CD4-positive, alpha-beta T cell treated with Interleukin-15 for 4 hours (primary cell): ENCODE results near the gene WDFY4.

Source experiments
- DNase-seq: peaks from one replicate; pipeline ENCODE4 v3.0.0-alpha.2; 2020; ENCODE audit warnings: low spot score

Gene WDFY4

DNA sequence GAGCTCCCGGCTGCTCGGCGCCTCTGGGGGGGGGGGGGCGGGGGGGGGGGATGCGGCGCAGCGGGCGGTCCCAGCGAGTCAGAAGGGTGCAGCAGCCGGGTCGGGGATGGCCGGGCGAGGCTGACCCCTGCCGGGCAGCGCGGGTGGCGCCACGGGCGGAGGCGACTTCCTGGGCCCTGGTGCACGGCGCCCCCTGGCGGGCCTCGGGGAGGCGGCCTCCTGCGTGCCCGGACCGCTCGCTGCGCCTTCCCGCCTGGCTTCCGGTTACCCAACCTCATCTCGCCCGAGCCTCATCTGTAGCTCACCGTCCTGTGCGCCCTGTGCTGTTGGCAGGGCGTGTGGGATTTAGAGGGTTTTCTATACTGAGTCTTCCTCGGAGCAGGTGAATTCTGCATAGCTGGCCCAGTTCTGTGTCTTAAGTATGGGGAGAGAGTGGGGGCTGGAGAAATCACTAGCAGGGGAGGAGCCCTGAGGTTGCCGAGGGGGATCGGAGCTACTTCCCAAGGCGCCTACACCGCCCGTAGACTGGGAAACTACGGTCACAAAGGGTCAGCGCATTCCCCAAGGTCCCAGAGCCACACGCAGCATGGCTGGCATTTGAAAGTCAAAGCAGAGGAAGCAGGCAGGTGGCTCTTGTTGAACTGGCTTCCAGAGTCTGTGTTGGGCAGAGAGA, 28.3 kb upstream of the WDFY4 start:
- peak; percentile 73 for DNase-seq

DNA sequence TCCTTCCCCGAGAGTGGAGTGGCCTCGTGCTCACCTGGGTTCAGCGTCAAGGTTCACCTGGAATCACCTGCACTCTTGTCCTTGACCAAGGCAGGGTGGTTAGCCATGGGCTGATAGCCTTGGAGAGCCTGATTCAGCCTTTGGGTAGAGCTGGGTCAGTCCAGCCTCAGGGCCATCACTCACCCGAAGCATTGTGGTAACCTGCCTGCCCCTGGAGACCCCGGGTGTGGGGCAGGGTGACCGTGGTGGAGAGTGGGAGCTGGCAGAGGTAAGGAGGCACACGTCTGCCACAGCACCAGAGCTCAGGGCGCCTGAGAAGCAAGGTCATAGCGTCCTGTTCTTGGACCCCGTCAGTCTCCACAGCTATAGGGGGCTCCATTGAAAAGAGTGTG, 27.8 kb upstream of the WDFY4 start:
- no peak for DNase-seq

DNA sequence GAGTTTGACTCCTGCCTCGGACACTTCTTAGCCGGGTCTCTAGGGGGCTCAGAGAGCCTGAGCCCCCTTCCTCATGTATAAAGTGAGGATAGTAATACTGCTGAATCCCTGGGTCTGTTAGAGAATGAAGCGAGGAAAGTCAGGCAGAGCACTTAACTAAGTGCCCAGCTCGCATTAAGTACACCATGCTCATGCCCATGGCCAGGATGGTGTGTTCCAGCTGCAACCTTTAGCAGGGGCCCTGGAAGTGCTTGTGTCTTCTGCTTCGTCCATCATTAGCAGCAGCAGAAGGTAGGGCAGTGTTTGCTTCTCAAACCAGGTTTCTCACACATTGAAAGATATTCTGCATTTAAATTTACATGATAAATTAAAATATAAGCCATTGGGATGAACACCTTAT, 27.3 kb upstream of the WDFY4 start:
- DNase-seq = no peak

DNA sequence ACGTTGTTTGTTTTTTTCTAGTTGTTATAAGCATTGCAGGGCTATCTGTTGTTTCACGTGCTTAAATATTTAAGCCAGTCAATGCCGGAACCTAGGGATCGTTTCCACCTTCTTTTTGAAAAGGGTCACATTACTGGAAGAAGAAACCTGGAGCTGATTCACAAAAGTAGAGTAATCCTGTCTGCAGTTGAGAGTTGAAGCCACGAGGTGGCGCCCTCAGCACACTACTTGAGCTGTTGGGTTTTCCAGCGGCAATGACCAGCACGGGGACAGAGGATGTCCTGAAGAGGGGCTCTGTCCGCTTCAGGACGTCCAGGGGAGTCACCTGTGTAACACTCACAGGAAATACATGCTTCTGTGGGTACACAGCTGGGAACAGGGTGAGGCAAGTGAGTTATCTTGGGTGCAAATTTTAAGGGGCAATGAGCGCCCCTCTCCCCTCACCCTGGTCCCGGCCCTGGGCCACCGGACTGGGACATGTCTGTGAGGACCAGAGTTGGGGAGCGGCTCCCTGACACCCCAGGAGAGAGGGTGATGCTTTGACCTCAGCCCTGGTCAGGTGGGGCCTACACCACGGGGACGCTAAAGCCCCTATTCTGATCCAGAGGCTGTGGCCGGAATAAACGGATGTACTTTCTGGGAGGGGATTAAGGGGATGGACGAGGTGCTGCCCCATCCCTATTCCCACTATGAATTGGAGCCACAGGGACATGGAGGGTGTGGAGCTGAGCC, 26.3 kb upstream of the WDFY4 start:
- DNase-seq = peak; percentile 46

DNA sequence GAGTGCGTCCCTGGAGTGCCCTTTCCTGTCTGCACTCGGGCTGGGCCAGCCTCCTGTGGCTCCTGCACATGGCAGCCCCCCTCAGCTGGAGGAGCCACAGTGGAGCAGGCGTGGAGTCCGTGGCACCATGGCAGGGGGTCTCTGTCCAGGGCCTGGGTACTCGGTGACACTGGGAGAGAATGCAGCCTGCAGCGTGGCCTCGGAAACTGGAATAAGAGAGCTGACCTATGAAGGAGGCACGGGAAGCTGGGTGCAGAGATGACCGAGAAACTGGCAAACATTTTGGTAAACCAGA, 25.8 kb upstream of the WDFY4 start:
- DNase-seq = no peak

DNA sequence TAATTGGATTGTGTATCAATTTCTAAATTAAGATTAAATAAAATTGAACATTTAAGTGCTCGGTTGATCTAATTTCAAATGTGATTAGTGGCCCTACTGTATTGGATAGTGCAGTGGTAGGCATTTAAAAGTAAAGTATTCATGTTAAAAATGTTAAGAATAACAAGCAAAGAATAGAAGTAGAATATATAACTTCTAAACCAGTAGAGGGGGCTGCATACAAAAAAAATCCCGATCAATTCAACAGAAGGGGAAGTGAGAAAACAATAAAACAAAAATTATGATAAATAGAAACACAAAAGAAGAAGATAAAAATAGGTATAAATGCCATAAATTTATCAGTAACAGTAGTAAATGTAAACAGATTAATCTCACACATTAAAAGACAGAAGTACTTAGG, 24.9 kb upstream of the WDFY4 start:
- DNase-seq = no peak

DNA sequence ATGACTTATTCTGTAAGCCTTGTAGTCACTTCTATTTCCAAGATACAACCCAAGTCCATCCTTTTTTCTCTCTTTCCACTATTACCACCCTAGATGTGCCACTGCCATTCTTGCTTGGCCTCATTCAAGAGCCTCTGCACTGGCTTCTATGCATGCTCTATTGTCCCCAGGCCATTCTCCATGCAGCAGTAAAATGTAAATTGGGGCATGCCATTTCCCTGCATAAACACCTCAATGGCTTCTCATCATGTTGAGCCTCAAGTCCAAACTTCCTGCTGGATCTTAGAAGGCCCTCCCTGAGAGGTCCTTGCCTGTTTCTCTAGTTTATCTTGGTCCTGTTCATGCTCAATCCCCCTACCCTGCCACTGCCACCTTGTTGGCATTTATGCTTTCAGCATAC, 23.2 kb upstream of the WDFY4 start:
- no peak for DNase-seq

DNA sequence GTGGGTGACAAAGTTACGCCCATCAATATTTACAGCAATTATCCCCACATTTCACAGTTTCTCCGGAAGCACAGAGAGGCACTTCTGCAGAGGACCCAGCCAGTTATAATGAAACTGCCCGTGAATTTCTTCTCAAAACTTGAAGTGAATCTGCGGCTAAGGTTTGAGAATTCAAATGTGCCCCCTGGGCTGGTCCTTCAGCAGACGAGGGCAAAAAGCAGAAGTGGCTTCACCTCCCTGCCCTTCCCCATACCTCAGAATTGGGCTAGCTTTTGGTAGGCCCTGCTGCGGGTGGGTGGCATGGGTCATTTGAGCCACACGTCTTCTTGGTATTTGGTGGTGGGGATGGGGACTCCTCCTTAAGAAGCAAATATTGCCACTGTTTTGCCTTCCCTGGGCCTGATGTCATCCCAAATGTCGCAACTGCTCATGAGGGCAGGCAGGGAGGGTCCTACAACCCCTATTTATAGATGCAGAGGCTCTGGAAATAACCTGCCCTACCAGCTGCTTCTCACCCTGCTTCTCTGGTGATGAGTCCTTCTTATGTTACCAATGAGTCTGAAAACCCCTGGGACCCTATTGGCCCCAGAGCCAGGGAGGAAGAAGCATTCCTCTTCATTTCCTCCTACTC, 16.6 kb upstream of the WDFY4 start:
- DNase-seq = no peak

DNA sequence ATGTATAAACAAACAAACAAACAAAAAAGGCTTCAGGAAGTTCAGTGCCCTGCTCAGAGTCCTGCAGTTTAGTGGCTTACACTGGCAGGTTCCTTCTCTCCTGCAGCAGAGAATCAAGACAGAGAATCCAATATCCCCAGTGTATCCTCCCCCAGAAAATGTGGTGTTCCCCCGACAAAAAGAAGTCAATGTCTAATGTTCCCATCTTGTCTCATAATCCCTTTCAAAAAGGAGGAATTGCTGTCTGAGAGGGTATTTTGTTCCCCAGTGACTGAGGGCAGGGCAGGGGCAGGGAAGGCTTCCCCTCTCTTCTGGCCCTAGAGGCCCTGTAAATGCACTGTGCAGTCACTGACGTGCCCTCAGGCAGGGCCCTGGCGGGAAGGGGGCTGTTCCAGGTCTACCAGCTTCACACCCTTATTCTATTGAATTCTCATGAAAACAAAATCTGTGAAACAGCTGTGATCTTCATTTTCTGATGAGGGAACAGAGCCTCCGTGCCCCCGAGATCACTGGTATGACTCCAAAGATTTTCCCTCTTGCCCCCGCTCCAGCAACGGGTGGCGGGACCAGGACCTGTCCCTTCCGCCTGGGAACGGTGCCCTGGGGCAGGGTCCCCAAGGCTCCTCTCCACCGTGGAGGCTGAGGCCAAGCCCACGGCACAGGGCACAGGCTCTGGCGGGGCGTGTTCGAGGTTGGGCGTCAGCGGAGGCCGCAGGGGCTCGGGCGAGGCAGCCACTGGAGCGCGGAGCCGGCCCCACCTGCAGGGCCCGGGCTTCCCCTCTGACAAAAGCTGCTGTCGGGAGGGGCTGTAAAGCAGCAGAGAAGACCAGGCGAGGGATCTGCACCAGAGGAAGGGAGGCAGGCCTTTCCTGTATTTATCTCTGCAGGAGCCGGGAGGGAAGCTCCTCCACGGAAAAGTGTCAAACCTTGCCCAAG, 13.4 kb upstream of the WDFY4 start:
- no peak for DNase-seq

DNA sequence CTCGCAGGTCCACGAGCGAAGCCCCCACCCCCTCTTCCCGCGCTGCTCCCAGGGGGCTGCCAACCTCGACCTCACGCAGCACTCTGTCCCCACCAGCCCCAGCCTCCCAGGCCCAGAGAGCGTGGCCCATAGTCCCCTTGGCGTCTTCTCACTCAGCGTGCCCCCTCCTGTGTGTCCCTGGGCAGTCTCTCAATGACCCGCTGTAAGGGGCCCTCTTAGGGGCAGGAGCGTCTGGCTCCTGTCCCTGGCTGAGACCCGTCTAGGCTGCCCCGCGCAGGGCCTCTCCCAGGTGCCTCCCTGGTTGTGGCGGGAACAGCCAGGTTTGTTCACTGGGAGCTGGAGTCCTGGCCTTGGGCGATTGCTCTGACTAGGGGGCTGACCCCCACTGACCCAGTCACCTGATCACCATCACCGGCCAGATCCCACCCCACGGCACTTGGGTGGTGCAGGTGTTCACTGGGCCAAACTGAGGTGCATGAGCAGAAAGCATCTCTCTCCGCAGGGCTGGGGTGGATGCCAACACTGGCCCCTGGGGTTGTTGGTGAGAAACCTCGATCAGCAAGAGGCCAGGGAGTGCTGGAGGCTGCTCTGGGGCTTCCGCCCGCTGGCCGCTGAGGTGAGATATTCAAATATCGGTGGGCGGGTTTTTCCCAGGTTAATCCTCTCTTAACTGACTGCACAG, 12.6 kb upstream of the WDFY4 start:
- no peak for DNase-seq

DNA sequence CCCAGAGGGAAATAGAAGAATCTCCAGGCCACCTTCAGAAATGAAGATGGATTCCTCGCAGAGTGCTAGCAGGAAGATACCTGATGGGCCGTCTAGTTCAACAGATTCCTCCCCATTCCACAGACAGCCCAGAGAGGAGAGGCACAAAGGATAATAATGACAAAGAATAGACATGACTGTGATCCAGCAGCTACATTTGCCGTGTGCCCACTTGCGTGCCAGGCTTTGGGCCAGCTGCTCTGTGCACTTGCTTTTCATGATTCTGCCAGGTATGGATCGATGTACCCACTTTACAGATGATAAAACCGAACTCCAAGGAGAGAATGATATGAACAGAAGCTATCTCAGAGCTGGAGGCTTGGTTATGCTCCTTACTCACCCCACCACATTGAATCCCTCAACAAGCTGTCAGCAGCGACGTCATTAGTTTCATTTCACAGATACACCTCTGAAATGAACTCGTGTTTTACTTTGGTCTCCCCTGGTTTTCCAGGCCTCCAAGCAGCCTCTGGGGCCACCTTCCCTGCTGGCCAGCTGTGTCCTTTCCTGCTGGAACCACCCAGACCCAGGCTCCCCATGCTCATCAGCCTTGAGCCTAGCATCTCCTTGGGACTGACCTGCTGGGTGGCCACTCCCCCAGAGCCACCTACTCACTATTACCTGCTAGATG, 11.9 kb upstream of the WDFY4 start:
- no peak for DNase-seq

DNA sequence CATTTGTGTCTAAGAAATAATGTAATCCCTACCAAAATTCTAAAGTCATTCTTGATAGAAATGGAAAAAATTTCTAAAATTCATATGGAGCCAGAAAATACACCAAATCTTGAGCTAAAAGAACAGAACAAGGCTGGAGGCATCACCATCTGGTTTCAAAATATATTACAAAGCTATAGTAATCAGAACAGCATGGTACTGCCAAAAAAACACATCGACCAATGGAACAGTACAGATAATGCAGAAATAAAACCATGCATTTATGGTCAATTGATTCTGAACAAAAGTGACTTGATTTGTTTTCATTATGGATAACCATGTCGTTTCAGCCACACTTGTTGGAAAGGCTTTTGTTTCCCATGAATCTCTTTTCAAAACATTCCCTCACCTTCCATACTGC, 7.0 kb upstream of the WDFY4 start:
- DNase-seq = no peak

DNA sequence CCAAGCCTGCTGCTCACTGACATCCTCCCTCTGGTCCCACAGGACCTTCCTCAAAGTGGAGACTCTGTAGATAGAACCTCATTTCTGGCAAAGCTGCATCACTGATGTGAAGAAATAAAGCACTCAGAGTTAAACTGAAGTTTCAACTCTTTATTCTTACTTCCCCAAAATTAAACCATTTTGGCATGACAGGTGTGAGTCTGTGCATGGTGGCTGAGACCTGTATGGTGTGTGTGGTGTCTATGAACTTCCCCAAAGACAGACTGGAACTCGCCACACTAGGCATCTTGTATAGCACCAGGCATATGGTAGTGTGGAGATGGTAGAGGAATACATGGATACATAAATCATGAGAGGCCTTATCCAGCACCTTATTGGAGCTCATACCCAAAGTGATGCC, 6.6 kb upstream of the WDFY4 start:
- DNase-seq = no peak

DNA sequence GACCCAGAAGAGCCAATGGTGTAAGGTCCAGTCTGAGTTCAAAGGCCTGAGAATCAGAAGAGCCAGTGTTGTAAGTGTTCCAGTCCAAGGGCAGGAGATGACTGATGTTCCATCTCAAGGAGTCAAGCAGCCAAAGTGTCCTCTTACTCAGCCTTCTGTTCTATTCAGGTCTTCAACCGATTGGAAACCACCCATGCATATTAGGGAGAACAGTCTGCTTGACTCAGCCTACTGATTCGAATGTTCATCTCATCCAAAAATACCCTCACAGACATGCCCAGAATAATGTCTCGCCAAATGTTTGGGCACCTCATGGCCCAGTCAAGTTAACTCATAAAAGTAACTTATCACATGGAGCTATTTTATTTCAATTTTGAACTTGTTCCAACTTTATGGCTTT, 2.9 kb upstream of the WDFY4 start:
- no peak for DNase-seq

DNA sequence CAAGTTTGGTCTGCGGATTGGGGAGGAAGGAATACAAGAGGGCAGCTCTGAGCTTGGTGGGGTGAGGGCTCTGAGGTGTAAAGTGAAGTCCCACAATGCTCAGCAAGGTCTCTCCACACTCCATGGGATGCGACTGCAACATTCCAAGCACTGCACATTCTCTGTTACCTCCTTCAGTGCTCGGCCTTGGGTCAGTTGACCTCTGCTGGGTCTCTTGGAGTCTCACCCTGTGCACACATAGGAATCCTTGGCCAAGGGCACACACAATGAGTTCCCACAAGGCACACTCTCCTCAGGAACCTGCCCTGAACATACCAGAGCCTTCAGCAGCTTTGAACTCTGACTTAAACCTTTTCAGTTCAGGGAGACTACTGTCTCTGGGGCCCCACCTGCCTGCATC, 2.4 kb upstream of the WDFY4 start:
- DNase-seq = no peak

DNA sequence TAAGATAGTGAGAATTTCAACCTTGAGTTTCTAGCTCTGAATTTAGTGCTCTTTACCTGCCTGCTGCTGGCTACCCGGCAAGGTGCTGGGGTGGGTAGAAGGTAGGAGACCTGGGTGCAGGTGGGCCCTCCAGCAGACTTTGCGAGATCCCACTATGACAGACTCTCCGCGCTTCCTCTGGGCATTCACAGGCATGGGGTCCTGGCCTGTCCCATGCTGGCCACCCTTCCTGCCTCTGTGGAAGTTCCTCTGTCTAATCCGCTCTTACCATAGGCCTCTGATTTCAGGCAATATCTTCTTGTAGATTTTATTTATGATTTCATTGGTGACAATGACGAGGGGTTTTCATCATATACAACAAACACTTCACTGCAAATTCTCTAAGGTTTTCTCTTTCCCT, 1.2 kb upstream of the WDFY4 start:
- no peak for DNase-seq

DNA sequence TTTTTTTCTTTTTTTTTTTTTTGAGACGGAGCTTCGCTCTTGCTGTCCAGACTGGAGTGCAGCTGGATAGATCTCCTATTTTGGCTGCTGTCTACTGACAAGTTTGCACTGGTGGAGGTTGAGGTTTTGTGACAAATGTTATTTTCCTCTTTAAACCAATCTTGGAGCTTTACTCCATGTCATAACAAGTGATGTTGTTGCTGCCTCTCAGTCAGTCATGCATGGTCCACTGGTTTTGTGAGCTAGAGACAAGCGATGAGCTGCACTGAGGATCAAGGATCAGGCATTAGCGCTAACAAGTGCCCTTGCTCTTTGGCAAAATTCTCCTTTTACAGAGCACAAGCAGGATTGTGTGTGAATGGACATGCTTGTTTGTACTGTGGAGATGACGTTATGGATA, 805 bp upstream of the WDFY4 start:
- no peak for DNase-seq

DNA sequence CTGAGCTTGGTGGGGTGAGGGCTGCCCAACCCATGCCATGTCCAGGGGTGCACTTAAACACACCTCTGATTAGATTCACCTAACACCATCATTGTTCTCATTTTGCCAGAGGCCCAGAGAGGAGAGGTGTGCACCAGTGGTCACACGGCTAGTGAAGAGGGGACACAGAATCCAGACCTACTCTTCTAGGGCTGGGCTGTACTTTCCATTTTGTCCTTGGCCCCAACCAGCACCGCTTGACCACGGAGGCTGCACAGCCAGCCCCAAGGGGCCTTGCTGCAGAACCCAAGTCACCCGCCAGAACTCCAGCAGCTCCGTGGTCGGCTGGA, 246 bp upstream of the WDFY4 start:
- DNase-seq = no peak

DNA sequence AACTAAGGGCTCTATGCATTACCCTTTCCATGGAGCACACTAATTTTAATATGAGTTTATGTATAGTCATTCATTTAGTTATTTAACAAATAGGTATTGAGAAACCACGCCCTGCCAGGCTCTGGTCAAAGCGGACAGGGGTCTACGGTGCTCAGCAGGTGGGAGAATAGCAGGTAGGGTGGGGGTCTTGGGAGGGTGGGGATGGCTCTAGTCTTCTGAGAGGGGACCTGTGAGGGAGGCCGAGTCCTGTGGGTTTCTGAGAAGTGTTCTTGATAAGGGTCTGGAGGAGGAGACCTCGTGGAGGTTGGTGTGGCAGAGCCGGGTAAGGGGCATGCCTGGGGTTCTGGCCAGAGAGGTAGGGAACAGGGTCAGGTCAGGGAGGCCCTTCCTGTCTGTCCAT, 1.1 kb downstream of the WDFY4 start:
- no peak for DNase-seq

DNA sequence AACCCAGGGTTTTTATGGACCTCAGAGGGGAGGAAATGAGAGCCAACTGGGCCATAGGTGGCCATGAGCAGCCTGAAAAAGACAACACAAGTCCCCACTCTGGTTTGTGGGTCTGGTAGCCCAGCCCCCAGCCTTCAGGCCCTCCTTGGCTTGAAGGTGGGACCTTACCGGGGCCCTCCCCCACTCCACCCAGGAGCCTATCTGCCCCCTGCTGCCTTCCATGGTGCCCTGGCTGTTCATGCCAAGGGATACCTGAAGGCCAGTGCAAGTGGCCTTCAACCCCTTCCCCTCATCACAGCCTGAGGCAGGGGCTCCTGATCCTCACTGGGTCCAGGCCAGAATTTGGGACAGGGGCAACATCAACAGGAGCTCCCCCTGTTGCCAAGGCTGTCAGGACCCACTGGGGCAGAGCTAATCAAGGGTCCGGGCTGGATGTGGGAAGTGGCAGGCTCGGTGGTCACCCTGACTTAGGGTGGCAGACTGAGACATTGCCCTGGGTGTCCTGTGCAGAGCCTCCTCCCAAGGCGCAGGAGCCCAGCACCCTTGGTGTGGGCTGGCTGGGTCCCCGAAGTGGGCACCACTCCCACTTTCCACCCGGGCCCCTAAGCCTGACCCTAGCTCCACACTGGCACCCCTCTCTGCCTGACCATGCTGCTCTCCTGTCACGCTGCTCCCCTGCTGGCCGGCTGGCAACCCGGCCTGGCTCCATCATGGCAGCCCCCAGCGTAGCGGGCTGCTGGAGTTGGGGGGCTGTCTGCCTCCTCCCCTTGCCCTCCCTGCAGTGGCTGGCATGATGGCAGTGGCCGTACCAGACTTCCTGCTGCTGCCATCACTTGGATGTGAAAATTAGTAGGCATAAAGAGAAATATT, 6.4 kb downstream of the WDFY4 start:
- no peak for DNase-seq
